Ectodermal cell (in vitro differentiated cells): ENCODE results near the gene EDEM3.

Source experiments
- H3K27ac ChIP-seq: 2 replicates; pipeline ENCODE4 v1.7.0; 2013; ENCODE audit warnings: mild to moderate bottlenecking, low read depth, low read length; ENCODE audit not compliant: insufficient read depth, poor library complexity, severe bottlenecking
- H3K27me3 ChIP-seq: 2 replicates; pipeline ENCODE4 v1.7.0; 2013; ENCODE audit warnings: mild to moderate bottlenecking, low read length; ENCODE audit not compliant: insufficient read depth, control insufficient read depth, poor library complexity, severe bottlenecking
- H3K36me3 ChIP-seq: one replicate; pipeline ENCODE4 v1.7.0; 2013; ENCODE audit warnings: low read length; ENCODE audit not compliant: control insufficient read depth, insufficient read depth
- H3K4me1 ChIP-seq: one replicate; pipeline ENCODE4 v1.7.0; 2013; ENCODE audit warnings: low read length; ENCODE audit not compliant: control insufficient read depth, insufficient read depth
- H3K4me3 ChIP-seq: 2 replicates; pipeline ENCODE4 v1.7.0; 2013; ENCODE audit warnings: low read depth, low read length, control low read depth; ENCODE audit not compliant: insufficient read depth
- H3K9me3 ChIP-seq: 2 replicates; pipeline ENCODE4 v1.7.0; 2013; ENCODE audit warnings: mild to moderate bottlenecking, low read length, moderate library complexity; ENCODE audit not compliant: control insufficient read depth
- WGBS, 2 experiments: methylation state at CpG; one replicate each; pipeline ENCODE4 v1.1.7; 2013; ENCODE audit warnings: missing lambda C conversion rate in 2 of 2; 5-methylcytosine and 5-hydroxymethylcytosine counted together

Gene EDEM3

DNA sequence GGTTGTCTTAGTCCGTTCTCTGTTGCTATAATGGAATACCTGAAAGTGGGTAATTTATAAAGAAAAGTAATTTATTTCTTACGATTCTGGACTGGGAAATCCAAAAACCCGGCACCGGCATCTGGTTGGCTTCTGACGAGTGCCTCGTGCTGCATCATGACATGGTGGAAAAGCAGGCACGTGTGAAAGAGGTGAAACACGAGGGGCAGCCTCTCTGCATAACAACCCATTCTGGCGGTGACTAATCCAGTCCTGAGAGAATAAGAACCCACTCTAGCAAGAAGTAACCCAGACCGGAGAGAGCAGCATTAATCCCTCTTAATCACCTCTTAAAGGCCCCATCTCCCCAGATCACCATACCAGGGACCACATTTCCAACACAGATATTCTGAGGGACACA is 2.7 kb upstream of the EDEM3 start:
- 77 to 83% methylated on average over 10 of the region's 10 CpGs for WGBS, 2 experiments
- Histone ChIP-seq H3K4me3 (no peak overlapping the region), H3K4me1 (peaks cover 7% of the 10 kb centered on the region), H3K27ac (no peak overlapping the region), H3K36me3 (no peaks in the 10 kb centered on the region), H3K27me3 (peaks cover 20% of the 10 kb centered on the region), H3K9me3 (no peaks in the 10 kb centered on the region)

DNA sequence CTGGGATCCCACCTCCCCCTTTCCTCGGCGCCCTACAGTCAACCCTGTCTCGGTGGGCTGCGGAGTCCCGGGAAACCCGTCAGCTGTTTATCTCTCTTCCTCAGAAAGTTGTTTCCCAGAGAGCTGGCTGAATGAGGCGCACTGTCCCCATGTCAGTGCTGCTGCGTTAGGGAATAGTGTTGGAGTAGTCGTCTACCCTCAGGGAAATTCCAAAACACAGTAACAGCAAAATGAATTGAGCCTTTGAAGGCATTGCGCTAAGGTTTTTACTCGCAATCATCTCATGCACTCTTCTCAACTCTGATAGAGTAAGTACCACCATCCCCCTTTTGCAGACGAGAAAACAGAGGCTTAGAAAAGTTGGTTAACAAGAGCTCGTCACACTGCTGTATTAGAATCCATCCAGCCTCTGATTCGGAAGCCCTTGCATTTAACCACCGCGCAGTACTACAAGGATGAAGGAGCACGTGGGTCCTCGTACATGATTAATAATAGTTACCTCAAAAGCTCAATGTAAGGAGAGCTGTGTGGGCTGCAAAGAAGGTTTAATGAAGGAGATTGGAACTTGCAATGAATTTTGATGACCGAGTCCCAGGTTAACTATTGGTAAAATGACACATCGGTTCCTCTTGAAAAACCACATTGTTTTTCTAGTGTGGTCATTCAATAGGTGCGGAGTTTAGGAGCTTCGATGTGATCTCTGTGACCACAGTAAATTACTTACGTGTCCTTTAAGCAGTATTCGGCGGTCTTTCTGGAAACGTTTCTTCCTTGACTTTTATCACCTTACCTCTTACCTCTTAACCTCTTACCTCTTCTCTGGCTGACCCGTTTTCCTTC is 788 bp upstream of the EDEM3 start:
- Histone ChIP-seq H3K27me3 (peaks cover 20% of the 10 kb centered on the region), H3K27ac (peak overlapping the region; percentile 52), H3K4me3 (peak overlapping the region; percentile 90), H3K4me1 (peaks cover 7% of the 10 kb centered on the region), H3K9me3 (no peaks in the 10 kb centered on the region), H3K36me3 (no peaks in the 10 kb centered on the region)
- 17 to 18% methylated on average over 27 of the region's 27 CpGs for WGBS, 2 experiments

DNA sequence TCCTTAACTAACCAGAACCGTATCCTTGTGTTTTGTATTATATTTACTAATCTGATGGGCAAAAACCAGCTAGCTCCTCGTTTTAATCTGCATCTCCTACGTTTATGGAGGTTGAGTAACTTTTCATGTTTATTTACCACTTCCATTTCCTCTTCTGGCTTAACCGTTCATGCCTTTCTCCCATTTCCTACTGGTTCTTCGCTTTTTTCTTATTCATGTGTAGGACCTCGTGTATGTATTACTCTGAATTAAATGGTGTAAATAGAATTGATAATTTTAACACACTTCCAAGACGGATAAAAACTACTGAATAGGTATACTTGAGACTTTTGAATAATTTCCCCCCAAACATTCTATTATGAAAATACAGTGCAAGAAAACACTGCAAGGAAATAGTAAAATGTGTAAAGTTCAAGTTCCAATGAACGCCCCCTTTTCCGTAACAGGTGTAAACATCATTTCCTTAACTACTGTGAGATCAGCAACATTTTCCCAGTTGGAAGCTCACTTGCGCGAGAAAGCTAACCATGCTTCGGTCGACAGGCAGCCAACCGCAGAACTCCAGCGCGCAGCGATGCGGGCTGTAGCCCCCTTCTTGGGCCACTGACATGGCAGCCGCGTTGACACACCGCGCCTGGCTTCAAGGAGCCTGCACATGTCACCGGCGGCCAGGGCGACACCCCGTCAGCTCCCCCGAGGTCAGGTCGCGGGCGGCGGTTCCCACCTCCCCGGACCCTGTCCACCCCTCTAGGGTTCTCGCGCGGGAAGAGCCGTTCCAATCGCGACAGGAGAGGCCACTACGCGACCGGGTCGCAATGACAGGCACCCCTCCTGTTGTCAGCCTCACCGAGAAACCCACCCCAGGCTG is 816 bp downstream of the EDEM3 start:
- H3K36me3 ChIP-seq = no peaks in the 10 kb centered on the region
- H3K27ac ChIP-seq = no peak overlapping the region
- peaks cover 20% of the 10 kb centered on the region for H3K27me3 ChIP-seq
- H3K9me3 ChIP-seq = no peaks in the 10 kb centered on the region
- peak overlapping the region; percentile 90 for H3K4me3 ChIP-seq
- 3 to 6% methylated on average over 38 to 40 of the region's 43 CpGs for WGBS, 2 experiments
- H3K4me1 ChIP-seq = peaks cover 7% of the 10 kb centered on the region

DNA sequence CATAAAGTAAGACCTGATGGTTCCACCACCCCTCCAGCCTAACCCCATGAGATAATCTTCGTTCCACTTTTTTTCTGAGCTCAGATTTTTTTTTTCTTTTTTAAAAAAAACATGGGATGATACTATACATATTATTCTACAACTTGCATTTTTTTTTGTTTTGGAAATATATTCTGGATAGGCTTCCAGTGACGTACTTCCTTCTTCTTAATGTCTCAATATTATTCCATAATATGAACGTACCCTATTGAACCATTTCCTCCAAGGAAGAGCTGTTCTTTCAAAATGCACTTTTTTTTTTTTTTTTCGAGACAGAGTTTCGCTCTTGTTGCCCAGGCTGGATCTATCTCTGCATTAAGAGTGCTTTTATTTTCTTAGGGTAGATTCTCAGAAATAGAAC is 1.5 kb downstream of the EDEM3 start:
- 88 to 95% methylated on average over 2 to 5 of the region's 5 CpGs for WGBS, 2 experiments
- Histone ChIP-seq H3K4me1 (peaks cover 7% of the 10 kb centered on the region), H3K9me3 (no peaks in the 10 kb centered on the region), H3K27me3 (peaks cover 20% of the 10 kb centered on the region), H3K36me3 (no peaks in the 10 kb centered on the region), H3K27ac (no peak overlapping the region), H3K4me3 (no peak overlapping the region)

DNA sequence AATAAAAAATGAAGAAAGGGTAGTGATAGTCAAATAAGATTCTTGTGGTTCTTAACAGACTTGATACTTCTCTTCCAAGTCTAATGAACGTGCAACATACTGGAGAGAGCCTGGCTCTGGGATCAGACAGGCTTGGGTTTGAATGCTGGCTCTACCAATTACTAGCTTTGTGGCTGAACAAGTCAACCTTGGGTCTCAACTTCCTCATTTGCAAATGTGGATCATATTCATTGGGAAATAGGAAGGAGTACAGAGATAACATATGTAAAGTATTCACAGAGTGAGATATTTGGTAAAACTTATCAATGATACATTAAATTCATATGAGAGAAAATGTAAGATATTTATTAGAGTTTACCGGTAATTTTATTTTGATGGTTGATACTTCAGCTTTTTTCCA is 2.0 kb downstream of the EDEM3 start:
- H3K4me1 ChIP-seq = peaks cover 7% of the 10 kb centered on the region
- no peak overlapping the region for H3K27ac ChIP-seq
- no peaks in the 10 kb centered on the region for H3K36me3 ChIP-seq
- no peaks in the 10 kb centered on the region for H3K9me3 ChIP-seq
- peaks cover 20% of the 10 kb centered on the region for H3K27me3 ChIP-seq
- WGBS, 2 experiments = 96 to 97% methylated on average over 1 of the region's 2 CpGs
- H3K4me3 ChIP-seq = no peak overlapping the region

DNA sequence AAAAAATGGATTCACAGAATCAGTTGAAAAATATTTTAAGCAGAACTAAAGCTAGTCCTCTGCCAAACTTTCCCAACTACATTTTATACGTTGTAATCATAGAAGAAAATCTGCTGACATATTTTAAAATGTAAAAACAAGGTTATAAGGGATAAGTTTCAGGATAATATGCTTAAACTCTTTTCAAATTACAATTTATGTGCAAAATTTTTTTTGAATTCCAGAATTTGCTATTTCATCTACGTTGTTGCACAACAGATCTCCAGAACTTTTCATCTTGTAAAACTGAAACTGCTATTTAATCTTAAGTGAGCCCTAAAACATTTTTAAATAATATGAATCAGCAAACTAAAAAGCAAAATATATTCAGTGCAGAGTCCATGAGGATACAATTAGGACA is 5.9 kb downstream of the EDEM3 start:
- Histone ChIP-seq H3K9me3 (no peaks in the 10 kb centered on the region), H3K4me3 (no peak overlapping the region), H3K27ac (no peak overlapping the region), H3K27me3 (no peaks in the 10 kb centered on the region), H3K36me3 (no peaks in the 10 kb centered on the region), H3K4me1 (peaks cover 7% of the 10 kb centered on the region)
- 86% methylated on average over 2 of the region's 2 CpGs; no CpG with 5 or more reads in 1 of the 2 experiments for WGBS, 2 experiments

DNA sequence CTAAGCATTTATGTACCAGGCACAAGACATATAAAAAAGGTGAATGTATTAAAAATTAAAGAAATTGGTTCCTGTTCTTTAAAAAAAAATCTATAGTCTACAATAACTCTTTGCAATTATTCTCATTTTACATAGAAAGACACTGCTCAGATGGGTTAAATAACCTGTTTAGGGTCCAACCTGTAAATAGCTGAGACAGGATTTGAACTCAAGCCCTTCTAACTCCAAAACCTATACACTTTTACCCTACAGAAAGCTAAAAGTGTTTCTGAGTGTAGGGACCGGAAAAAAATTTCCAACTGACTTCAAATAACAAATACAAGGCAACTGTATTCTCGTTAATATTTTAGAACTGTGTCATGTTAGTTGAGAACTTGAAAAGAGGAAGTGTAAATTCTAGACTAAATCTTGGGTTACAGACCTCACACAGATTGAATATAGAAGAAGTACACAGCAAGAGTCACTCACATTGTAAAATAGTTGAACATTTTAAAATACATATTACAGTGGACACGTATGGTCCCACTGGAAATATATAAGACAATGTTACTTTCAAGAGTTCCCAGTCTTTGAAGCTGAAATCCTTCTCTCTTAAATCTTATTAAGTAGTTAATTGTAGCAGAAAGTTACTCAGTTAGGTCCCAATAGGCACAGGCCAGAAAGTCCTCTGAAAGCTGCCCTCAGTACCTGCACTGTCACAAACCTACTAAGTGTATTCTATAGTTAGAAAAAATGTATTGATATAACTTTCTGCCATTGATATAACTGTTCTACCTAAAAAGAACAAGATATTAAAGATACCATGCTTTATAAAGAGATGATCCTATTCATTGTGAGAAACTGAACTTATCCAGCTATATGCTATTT is 7.3 kb downstream of the EDEM3 start:
- no peaks in the 10 kb centered on the region for H3K4me1 ChIP-seq
- WGBS, 2 experiments = 87 to 100% methylated on average over 2 to 3 of the region's 3 CpGs
- H3K27ac ChIP-seq = no peak overlapping the region
- no peaks in the 10 kb centered on the region for H3K27me3 ChIP-seq
- H3K9me3 ChIP-seq = no peaks in the 10 kb centered on the region
- no peaks in the 10 kb centered on the region for H3K36me3 ChIP-seq
- no peak overlapping the region for H3K4me3 ChIP-seq

DNA sequence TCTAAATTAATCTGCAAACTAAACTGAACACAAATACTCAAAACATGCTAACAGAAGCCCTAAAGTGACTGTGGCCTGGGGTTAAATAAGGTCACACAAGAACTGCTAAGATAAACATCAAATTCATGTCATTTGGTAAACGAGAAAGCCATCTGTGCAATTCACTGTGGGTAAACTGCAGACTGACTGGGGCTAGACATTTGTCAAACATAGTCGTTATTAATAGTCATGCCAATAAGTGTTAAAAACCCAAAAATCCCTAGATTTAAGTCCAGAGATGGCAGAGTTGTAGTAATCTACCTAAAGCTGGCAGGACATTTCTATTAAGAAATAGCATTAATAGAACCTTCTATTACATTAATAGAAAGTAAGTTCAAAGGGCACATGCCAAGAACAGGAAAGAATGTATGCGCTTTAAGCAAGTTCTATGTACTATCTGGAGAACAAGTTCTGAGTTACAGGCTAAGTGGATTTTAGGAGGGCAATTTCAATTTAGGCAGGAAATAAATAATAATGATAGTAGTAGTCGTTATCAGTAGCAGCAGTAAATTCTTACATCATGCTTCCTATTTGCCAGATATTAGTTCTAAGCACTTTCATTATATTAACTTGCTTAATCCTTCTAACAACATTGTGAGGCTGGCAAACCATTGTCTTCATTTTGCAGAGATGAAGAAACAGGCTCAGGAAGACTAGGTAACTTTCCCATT is 8.6 kb downstream of the EDEM3 start:
- WGBS, 2 experiments = 91 to 96% methylated on average over 4 of the region's 4 CpGs
- Histone ChIP-seq H3K4me3 (no peak overlapping the region), H3K27me3 (no peaks in the 10 kb centered on the region), H3K27ac (no peak overlapping the region), H3K9me3 (no peaks in the 10 kb centered on the region), H3K36me3 (no peaks in the 10 kb centered on the region), H3K4me1 (no peaks in the 10 kb centered on the region)

DNA sequence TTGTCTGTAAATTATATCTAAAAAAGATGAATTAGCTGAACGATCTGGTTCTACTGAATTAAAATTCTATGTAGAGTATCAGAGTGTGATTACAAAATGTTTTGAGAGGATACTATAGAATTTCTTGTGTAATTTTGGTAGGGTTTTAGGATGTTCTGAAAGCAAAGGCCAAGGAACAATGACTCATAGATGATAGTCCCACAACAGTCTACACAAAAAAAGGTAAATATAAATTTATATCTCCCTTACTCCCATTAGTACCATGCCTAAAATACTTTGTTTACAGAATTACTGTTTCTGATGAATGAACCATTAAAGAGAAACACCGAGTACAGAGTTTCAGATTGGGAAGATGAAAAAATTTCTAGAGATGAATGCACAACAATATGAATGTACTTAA is 9.5 kb downstream of the EDEM3 start:
- Histone ChIP-seq H3K27ac (no peak overlapping the region), H3K4me3 (no peak overlapping the region), H3K9me3 (no peaks in the 10 kb centered on the region), H3K36me3 (no peaks in the 10 kb centered on the region), H3K27me3 (no peaks in the 10 kb centered on the region), H3K4me1 (no peaks in the 10 kb centered on the region)
- 91 to 100% methylated on average over 1 to 2 of the region's 2 CpGs for WGBS, 2 experiments
